G401 (cell line): ENCODE results near the gene NUP37. TPM values are rescaled to one million over a fixed set of nuclear protein-coding genes. Genes with fewer than 3 reads are reported as not detected.
"Not testable (repeated sequence)": the region's sequence is repeated elsewhere in the genome, so short reads cannot be mapped to it uniquely, and the experiment has no call there.

Source experiments
- DNase-seq: peaks from one replicate; pipeline ENCODE4 v3.0.0-alpha.2; 2015; ENCODE audit warnings: low spot score
- in situ Hi-C: cut with HindIII; loops from 2 replicates; pipeline ENCODE4 v1.10.0; 2016; ENCODE audit warnings: low sequenced_read_pairs, mixed read lengths
- total RNA-seq: library from RNA; depleted of rRNA; stranded (reverse); fragments of >200 nt; shearing (Covaris generic); gene quantifications from 2 replicates; pipeline ENCODE4 v1.2.3, GENCODE V29; 2014

The NUP37 gene
- total RNA-seq, 1 experiment from 2014 or later = 92.8 TPM

DNA sequence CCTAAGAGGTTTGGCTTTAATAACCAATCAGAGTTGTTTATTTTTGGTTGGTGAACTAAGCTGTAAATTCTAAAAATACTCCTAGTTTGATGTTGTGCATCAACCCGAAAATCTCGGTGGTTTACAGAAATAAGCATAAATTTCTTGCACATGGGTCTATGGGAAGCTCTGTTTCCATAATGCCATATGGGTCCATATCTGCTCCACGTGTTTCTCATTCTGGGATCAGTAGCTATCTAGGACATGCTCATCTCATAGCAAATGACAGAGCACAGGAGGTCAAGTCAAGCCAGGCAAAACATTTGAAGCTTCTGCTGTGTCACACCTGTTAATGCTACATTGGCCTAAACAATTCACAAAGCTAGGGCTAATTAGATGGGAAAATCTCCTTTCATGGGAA, 23.1 kb downstream of the NUP37 start:
- peak; percentile 67 for DNase-seq
- in situ Hi-C loops = no loop called here

- in situ Hi-C loops = no loop called here
- peak; percentile 36 for DNase-seq
Observed at GRCh38 chr12:102095677-102096263, 24.1 kb downstream of the NUP37 start.

GRCh38 chr12:102093319-102093718, 26.6 kb downstream of the NUP37 start:
- no peak for DNase-seq
- in situ Hi-C loops = no loop called here

GRCh38 chr12:102089228-102089835, 30.6 kb downstream of the NUP37 start:
- in situ Hi-C loops, DNase-seq: not testable (repeated sequence)

DNA sequence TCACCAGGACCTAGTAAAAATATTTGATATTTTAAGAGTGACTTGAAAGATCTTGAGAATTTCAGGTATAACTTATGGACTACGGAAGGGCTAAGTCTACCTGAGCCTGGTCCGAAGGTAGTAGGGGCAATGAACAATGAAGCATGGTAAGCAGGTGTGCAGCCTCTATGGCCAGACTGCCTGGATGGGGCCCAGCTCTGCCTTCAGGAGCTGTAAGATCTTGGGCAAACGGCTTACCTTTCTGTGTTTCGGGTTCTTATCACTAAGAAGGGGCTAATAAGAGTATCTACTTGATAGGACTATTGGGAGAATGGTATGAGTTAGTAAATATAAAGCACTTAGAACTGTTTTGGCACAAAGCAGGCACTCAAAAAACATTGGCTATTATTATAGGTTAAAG, 39.1 kb downstream of the NUP37 start:
- no peak for DNase-seq
- in situ Hi-C loops = no loop called here

GRCh38 chr12:102072092-102072491, 47.8 kb downstream of the NUP37 start:
- DNase-seq, in situ Hi-C loops: not testable (repeated sequence)

DNA sequence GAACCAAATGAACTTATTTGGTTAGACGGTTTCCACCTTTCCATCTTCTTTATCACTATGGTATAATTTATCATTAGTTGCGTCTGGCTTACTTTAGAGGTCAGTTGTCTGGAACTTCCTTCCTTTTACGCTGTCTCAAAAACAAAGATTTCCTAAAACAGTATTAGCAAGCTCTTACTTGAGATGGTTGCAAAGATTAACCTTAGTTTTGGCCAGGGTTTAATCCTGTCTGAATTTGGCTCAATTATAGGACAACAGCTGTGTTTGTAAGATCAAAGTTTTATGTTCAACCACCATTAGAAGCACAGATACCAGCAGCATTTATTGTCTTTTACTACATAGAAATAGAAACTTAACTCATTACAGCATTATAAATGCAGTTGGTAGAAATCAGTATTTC, 50.2 kb downstream of the NUP37 start:
- DNase-seq = no peak
- in situ Hi-C loops = no loop called here

GRCh38 chr12:102067574-102068258, 52.2 kb downstream of the NUP37 start:
- in situ Hi-C loops = no loop called here

DNA sequence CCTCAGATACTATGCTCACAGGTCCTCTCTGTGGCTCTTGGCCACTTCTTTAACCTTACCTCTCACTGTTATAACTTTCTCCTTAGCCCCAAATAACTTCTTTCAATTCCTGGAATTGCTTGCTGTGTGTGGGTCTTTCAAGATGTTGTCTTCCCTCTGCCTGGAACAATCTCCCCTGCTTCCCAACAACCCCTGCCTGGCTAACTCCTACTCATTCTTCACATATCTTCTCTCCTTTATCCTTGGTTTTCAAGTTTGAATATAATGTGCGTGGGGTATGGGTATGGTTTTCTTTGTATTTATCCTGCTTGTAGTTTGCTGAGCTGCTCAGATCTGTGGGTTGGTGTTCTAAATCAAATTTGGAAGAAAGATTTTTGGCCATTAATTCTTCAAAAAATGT, 55.4 kb downstream of the NUP37 start:
- in situ Hi-C loops = no loop called here
- DNase-seq = no peak

More at GRCh38 chr12:102067574-102068258, 52.2 kb downstream of the NUP37 start:
- no peak for DNase-seq

DNA sequence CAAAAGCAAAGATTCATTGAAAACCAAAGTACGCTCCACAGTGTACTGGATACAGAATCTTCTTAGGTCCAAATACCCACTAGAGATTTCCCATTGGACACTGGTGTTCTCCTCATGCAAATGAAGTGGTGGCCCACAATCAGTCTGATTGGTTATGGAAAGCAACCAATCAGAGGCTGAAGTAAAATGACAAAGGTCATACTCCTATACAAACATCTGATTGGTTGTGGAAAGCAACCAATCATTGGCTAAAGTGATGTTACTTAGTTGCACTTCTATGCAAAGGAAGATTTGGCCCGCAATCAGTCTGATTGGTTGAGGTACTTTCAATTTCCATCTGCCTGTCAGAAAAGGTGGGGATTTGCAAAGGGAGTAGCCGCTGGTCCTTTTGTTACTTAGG, 56.8 kb downstream of the NUP37 start:
- DNase-seq = peak; percentile 25
- in situ Hi-C loops = no loop called here

- no peak for DNase-seq
- in situ Hi-C loops = no loop called here
Observed at GRCh38 chr12:102062419-102062806, 57.5 kb downstream of the NUP37 start.

DNA sequence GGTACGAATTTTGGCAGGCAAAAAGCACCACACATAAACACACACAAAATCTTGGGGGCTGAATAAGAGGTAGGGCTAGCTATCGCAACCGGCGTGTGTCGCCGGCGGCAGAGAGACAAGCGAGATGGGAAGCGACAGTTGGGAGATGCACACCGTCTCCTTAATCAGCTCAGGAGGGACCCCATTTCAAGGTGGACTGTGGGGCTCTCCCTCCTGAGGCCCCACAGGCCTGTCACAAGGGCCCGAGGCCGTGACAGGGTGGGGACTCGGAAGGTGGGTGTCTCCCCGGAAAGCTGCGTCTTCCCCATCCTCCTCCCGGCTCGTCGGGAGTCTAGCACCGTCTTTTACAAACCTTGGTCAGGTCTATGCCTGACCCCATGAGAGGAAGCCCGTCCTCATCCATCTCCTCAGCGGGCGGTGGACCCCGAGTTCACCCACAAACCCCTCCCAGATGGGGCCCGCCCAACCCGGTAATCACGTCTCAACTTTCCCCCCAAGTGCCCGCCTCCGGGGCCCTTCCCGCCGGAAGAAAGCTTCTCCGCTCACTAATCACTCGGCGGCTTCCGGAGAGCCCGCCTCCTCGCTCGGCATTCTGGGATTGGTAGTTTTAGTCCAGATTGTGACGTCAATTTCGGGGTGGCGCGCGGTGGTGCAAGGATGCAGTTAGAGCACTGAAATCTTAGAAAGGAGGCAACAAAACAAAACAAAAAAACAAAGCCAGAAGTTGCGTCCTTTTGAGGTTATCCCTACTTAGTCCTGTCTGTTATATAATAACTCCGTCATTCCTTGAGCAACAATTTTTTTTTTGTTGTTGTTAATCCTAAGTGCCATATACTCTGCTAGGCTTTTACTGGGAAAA, 58.1 kb downstream of the NUP37 start, which contains the start of gene WASHC3:
WASHC3 (minus strand) TSS at position 432 of the 859 bp plus-strand sequence; CDS start at position 403, 29 bp downstream.
- peak; percentile 97 for DNase-seq
- in situ Hi-C loops = no loop called here

- in situ Hi-C loops = no loop called here
- no peak for DNase-seq
Observed at GRCh38 chr12:102061096-102061559, 58.8 kb downstream of the NUP37 start.

DNA sequence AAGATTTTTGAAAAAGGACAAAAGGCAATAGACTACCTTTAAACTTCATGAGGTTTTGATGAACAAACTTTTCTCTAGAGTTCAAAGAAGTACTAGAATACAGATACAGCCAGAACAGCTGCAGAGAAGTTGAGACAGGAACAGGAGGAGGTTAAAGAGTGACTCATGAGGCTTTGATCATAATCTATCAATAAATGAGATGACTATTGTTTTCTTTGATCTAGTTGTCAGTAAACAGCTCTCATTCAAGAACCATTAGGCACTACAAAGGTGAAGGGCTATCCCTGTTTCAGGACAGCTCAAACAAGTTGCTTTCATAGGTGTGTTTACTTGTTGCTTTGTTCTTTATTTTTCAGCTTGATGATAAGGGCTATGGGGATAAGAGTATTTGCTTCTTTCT, 60.6 kb downstream of the NUP37 start:
- DNase-seq = no peak
- in situ Hi-C loops = no loop called here

- DNase-seq = no peak
- in situ Hi-C loops = no loop called here
Observed at GRCh38 chr12:102054345-102054744, 65.6 kb downstream of the NUP37 start.

DNA sequence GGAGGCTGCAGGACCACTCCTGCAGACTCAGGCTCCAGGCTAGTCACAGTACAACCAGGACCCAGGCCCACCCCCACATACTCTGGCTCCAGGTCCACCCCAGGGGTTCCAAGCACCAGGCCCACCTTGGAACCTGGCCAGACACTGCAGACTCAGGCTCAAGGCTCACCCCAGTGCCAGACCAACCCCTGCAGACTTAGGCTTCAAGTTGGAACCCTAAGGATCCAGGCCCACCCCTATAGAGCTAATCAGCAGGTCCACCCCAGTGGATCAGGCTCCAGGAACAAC, 66.9 kb downstream of the NUP37 start:
- in situ Hi-C loops = no loop called here
- no peak for DNase-seq

DNA sequence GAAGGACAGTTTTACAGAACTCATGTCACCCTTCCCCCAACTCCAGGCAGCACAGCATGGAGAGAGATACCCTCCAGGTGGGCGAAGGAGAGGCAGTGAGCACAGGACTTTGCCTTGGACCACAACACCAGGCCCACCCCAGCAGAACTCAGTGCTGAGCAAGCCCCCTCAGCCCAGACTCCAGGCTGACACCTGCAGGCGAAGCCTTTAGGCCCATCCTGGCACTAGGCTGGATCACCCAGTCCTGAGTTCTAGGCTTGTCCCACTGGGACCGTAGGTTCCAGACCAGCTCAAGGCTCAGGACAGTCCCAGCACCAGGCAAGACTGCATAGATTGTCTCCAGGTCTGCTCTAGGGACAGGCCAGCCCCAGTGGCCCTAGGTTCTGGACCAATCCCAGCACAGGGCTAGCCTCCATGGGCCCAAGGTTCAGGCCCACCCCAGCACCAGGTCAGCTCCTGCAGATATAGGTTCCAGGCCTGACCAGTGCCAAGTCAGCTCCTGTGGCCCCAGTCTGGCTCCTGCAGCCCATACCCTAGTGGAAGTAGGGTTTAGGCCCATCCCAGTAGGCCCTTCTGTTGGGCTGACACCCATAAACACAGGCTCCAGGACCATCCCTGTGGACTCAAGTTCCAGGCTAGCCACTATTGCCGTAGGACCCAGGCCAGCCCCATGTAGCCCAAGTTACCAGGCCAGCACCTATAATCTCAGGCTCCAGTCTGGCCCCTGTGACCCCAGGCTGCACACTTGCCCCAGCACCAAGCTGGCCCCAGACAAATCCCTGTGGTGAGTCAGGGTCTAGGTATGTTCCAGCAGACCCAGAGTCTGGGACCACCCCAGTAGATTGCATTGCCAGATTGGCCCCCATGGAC, 67.5 kb downstream of the NUP37 start:
- no peak for DNase-seq
- in situ Hi-C loops = no loop called here

DNA sequence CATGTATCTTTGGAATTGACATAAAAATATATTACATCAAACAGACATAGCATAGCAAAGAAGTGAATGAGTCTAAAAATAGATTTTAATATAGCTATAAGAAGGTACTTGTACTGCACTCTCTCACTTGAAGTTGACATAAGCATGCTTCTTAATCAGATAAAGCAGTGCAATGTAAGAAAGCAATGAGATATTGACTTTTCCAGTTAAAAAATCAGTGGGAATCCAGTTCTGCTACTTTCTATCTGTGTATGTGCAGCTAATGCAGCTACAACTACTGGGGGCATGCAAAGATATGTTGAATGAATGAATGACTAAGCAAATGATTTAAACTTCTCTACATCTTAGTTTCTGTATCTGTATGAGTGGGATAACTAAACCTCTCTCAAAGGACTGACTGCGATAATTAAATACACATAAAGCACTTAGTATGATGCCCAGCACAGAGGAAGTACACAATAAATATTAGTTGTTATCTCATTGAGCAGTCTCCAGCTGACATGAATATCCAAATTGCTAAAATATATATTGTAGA, 68.4 kb downstream of the NUP37 start:
- DNase-seq = no peak
- in situ Hi-C loops = no loop called here
